Measurements from ENCODE around the gene ATP2A2. TPM values are rescaled to one million over a fixed set of nuclear protein-coding genes. Genes with fewer than 3 reads are reported as not detected.
"Not testable (repeated sequence)": the region's sequence is repeated elsewhere in the genome, so short reads cannot be mapped to it uniquely, and the experiment has no call there.

Gene ATP2A2
- total RNA-seq, 1 experiment from 2014 or later, result 174 TPM

- TF ChIP-seq EZH2phosphoT487 (IDR thresholded peaks at IDR 0.05; ENCODE audit: borderline replicate concordance, low read length) (no peak), CTCF (conservative IDR thresholded peaks at IDR 0.05; ENCODE audit: low read depth, low read length) (peak; percentile 61), EZH2 (IDR thresholded peaks at IDR 0.05; ENCODE audit: low read length, unreplicated experiment) (no peak)
- Histone ChIP-seq H3K36me3 (ENCODE audit: low read depth, low read length) (peaks cover 97% of the 10 kb centered on the region), H3K27me3 (ENCODE audit: low read length) (no peaks in the 10 kb centered on the region), H3K9ac (ENCODE audit: low read length) (peak overlapping the region; percentile 18; the same call in 1 of the 2 replicates), H4K20me1 (ENCODE audit: low read length) (no peaks in the 10 kb centered on the region), H3K27ac (ENCODE audit: low read length) (peak overlapping the region; percentile 73), H3K9me2 (replicated peaks; ENCODE audit: low read length) (no peaks in the 10 kb centered on the region), H3K4me3 (ENCODE audit: low read length) (no peak overlapping the region), H2AFZ (ENCODE audit: low read length) (no peak overlapping the region), H3K9me3 (ENCODE audit: low read length) (no peaks in the 10 kb centered on the region), H3K4me1 (ENCODE audit: insufficient read depth, low read length) (peaks cover 21% of the 10 kb centered on the region), H3K79me2 (ENCODE audit: low read length) (peaks cover 4% of the 10 kb centered on the region; the same call in 1 of the 2 replicates), H3K4me2 (ENCODE audit: low read length) (peak overlapping the region; percentile 12), H3F3A (ENCODE audit: low read length, unreplicated experiment) (peaks cover 8% of the 10 kb centered on the region)
- ChIA-PET CTCF (no interaction called here), POLR2A (ENCODE audit: unreplicated experiment) (no interaction called here)
- no TSS peak for BruUV-seq (replicated peaks)
- ATAC-seq, result peak; percentile 8; the same call in 1 of the 2 replicates
- peak; percentile 25 for DNase-seq
- intact Hi-C loops (cut with micrococcal nuclease), result loop anchor here (1.0 to 5.0 kb wide), 6 partner anchors 34 to 236 kb away; partner anchors contain the start of gene ATP2A2
These were observed 57.7 kb downstream of the ATP2A2 start for GRCh38 chr12:110338754-110339153.

GRCh38 chr12:110339184-110339952 is 58.3 kb downstream of the ATP2A2 start:
- Histone ChIP-seq H4K20me1 (ENCODE audit: low read length) (no peaks in the 10 kb centered on the region), H3K4me2 (ENCODE audit: low read length) (peak overlapping the region; percentile 12), H3K4me3 (ENCODE audit: low read length) (no peak overlapping the region), H2AFZ (ENCODE audit: low read length) (no peak overlapping the region), H3K9me3 (ENCODE audit: low read length) (no peaks in the 10 kb centered on the region), H3K9me2 (replicated peaks; ENCODE audit: low read length) (no peaks in the 10 kb centered on the region), H3K9ac (ENCODE audit: low read length) (peak overlapping the region; percentile 18; the same call in 1 of the 2 replicates), H3F3A (ENCODE audit: low read length, unreplicated experiment) (peaks cover 8% of the 10 kb centered on the region), H3K27me3 (ENCODE audit: low read length) (no peaks in the 10 kb centered on the region), H3K27ac (ENCODE audit: low read length) (peak overlapping the region; percentile 73), H3K36me3 (ENCODE audit: low read depth, low read length) (peaks cover 97% of the 10 kb centered on the region), H3K4me1 (ENCODE audit: insufficient read depth, low read length) (peaks cover 27% of the 10 kb centered on the region), H3K79me2 (ENCODE audit: low read length) (no peaks in the 10 kb centered on the region; the same call in 1 of the 2 replicates)
- TSS peak; percentile 64 for BruUV-seq (replicated peaks)
- POLR2A ChIA-PET (ENCODE audit: unreplicated experiment), result interaction anchor here (0.6 to 0.7 kb wide), 3 partner anchors 27 to 129 kb away, joined by 3 to 4 read pairs (median 4); partner anchors contain the start of gene GPN3
- peak; percentile 71 for DNase-seq
- TF ChIP-seq CTCF (conservative IDR thresholded peaks at IDR 0.05; ENCODE audit: low read depth, low read length) (no peak), EZH2 (IDR thresholded peaks at IDR 0.05; ENCODE audit: low read length, unreplicated experiment) (no peak), EZH2phosphoT487 (IDR thresholded peaks at IDR 0.05; ENCODE audit: borderline replicate concordance, low read length) (no peak)
- intact Hi-C loops (cut with micrococcal nuclease), result loop anchor here (1.0 to 5.0 kb wide), 6 partner anchors 35 to 237 kb away; partner anchors contain the start of gene ATP2A2
- CTCF ChIA-PET, result interaction anchor here (0.5 to 0.6 kb wide), 2 partner anchors 16 to 37 kb away, joined by 6 to 9 read pairs; no protein-coding TSS in a partner anchor
- ATAC-seq, result peak; percentile 91

DNA sequence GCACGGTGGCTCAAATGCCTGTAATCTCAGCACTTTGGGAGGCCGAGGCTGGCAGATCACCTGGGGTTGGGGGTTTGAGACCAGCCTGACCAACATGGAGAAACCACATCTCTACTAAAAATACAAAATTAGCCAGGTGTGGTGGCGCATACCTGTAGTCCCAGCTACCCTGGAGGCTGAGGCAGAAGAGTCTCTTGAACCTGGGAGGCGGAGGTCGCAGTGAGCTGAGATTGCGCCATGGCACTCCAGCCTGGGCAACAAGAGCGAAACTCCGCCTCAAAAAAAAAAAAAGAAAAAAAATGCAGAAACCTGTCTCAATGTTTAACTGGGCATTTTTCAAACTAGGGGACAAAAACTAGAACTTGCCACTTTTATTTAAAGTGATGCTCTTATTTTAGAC is 59.2 kb downstream of the ATP2A2 start:
- Histone ChIP-seq H3K27ac (ENCODE audit: low read length) (peak overlapping the region; percentile 73), H3K36me3 (ENCODE audit: low read depth, low read length) (peaks cover 96% of the 10 kb centered on the region), H3F3A (ENCODE audit: low read length, unreplicated experiment) (peaks cover 13% of the 10 kb centered on the region), H3K4me1 (ENCODE audit: insufficient read depth, low read length) (peaks cover 35% of the 10 kb centered on the region), H3K9ac (ENCODE audit: low read length) (0 out of 2 replicates have a peak overlapping the region, but pooled peaks have one; percentile 0)
- ATAC-seq; H3K79me2 ChIP-seq (ENCODE audit: low read length); H3K9me2 ChIP-seq (replicated peaks; ENCODE audit: low read length); H4K20me1 ChIP-seq (ENCODE audit: low read length); H2AFZ ChIP-seq (ENCODE audit: low read length); H3K4me3 ChIP-seq (ENCODE audit: low read length); BruUV-seq (replicated peaks); H3K27me3 ChIP-seq (ENCODE audit: low read length); DNase-seq; H3K4me2 ChIP-seq (ENCODE audit: low read length); intact Hi-C loops (cut with micrococcal nuclease); H3K9me3 ChIP-seq (ENCODE audit: low read length): not testable (repeated sequence)
- ChIA-PET CTCF (interaction anchor here (0.6 kb wide), 1 partner anchor 36 kb away, joined by 9 read pairs; no protein-coding TSS in a partner anchor), POLR2A (ENCODE audit: unreplicated experiment) (interaction anchor here (0.6 to 0.7 kb wide), 2 partner anchors 27 to 28 kb away, joined by 4 read pairs; no protein-coding TSS in a partner anchor)
